Right lobe of liver (tissue), 6 donors: Measurements from ENCODE around the gene ALCAM. TPM values are rescaled to one million over a fixed set of nuclear protein-coding genes. Genes with fewer than 3 reads are reported as not detected.
"Not testable (repeated sequence)": the region's sequence is repeated elsewhere in the genome, so short reads cannot be mapped to it uniquely, and the experiment has no call there.

Source experiments
- ATAC-seq, 4 donors: fragments of 200-7000 bp; cut with Tn5 transposase; one replicate each; pipeline ENCODE4 v1.9.1; 2020; ENCODE audit warnings: mild to moderate bottlenecking in 4 of 4, moderate library complexity in 4 of 4
- DNase-seq, 3 donors: peaks; one replicate each; pipeline ENCODE4 v3.0.0-alpha.2; 2020
- H3K27ac ChIP-seq, 3 donors: fragments of 200-600 bp; one replicate each; pipeline ENCODE4 v1.8.0; 2022
- H3K27me3 ChIP-seq, 2 donors: fragments of 200-600 bp; one replicate each; pipeline ENCODE4 v1.8.0; 2022
- H3K36me3 ChIP-seq, 4 donors: fragments of 200-600 bp; sonication (generic) in 1 of 4; one replicate each; pipeline versions ENCODE4 v1.5.1 to v1.8.0; 2017 to 2022; ENCODE audit warnings: control low read depth in 1 of 4
- H3K4me1 ChIP-seq, 4 donors: fragments of 200-600 bp; sonication (generic) in 1 of 4; one replicate each; pipeline versions ENCODE4 v1.5.1 to v1.8.0; 2017 to 2022; ENCODE audit warnings: control low read depth in 1 of 4
- H3K4me3 ChIP-seq, 3 donors: fragments of 200-600 bp; one replicate each; pipeline ENCODE4 v1.8.0; 2022
- H3K9me3 ChIP-seq, 4 donors: fragments of 200-600 bp; sonication (generic) in 1 of 4; one replicate each; pipeline versions ENCODE4 v1.5.1 to v1.8.0; 2017 to 2022; ENCODE audit warnings: control low read depth in 1 of 4
- CTCF ChIP-seq, 4 donors: fragments of 200-600 bp in 3 of 4; fragments of 450-650 bp in 1 of 4; IDR thresholded peaks; one replicate each; pipeline versions ENCODE4 v1.5.1 to v1.8.0; 2016 to 2022; ENCODE audit warnings: antibody characterized with exemption in 4 of 4, mild to moderate bottlenecking in 2 of 4
- POLR2A ChIP-seq: fragments of 450-650 bp; IDR thresholded peaks from one replicate; pipeline ENCODE4 v1.6.1; 2017; ENCODE audit warnings: antibody characterized with exemption, mild to moderate bottlenecking
- WGBS: methylation state at CpG from one replicate; pipeline ENCODE4 v1.1.6; 2018; ENCODE audit warnings: low coverage, low lambda C conversion rate; ENCODE audit not compliant: insufficient coverage; ENCODE audit errors: missing lambda C conversion rate; 5-methylcytosine and 5-hydroxymethylcytosine counted together
- intact Hi-C, 2 donors: fragments of 100-400 bp; cut with DNase I; formaldehyde crosslinking; loops; one replicate each; pipeline versions ENCODE4 v1.11.2 to v1.14.1; 2022
- total RNA-seq, 6 experiments: library from RNA; depleted of rRNA in 2 of 6; stranded (reverse); fragments of >200 nt in 2 of 6; fragmentation: NEBNext Ultra II Directional in 3 of 6; extraction: Animal tissue kit (Norgen Biotek cat#: 25700) in 3 of 6; gene quantifications; one replicate each; pipeline versions ENCODE4 v1.1.0 to v1.2.4, GENCODE V29; 2016 to 2023
- donor health status: DM: no; HTN: yes; CAD: no.
- donor health status: DM: no; HTN: no; CAD: no.
- donor health status: DM: no; HTN: no; CAD: no.
- donor health status: DM: no; HTN: yes; CAD: no.
- donor health status: DM: no; HTN: yes; CAD: no.

ALCAM gene
- total RNA-seq, 6 experiments from 2014 or later: 21.9 to 43.4 (median 34.5) TPM

- no peaks in the 10 kb centered on the region for H3K27me3 ChIP-seq
- no peaks in the 10 kb centered on the region for H3K36me3 ChIP-seq
- ATAC-seq (no peak), DNase-seq (no peak)
- TF ChIP-seq CTCF (IDR thresholded peaks at IDR 0.05) (no peak), POLR2A (no peak)
- WGBS: 62% methylated on average over 5 of the region's 10 CpGs
- no peak overlapping the region for H3K27ac ChIP-seq
- intact Hi-C loops: no loop called here
- no peaks in the 10 kb centered on the region for H3K9me3 ChIP-seq
- H3K4me1 ChIP-seq: no peaks in the 10 kb centered on the region
- no peak overlapping the region for H3K4me3 ChIP-seq
Observed at GRCh38 chr3:105593315-105593714, 226.6 kb downstream of the ALCAM start.

GRCh38 chr3:105594219-105594618, 227.5 kb downstream of the ALCAM start:
- TF ChIP-seq POLR2A (no peak), CTCF (IDR thresholded peaks at IDR 0.05) (no peak)
- WGBS: 81% methylated on average over 1 of the region's 1 CpG
- ATAC-seq (no peak), DNase-seq (no peak)
- no peaks in the 10 kb centered on the region for H3K4me1 ChIP-seq
- intact Hi-C loops: no loop called here
- no peak overlapping the region for H3K27ac ChIP-seq
- no peaks in the 10 kb centered on the region for H3K9me3 ChIP-seq
- H3K4me3 ChIP-seq: no peak overlapping the region
- H3K27me3 ChIP-seq: no peaks in the 10 kb centered on the region
- H3K36me3 ChIP-seq: no peaks in the 10 kb centered on the region

- WGBS: 38% methylated on average over 3 of the region's 3 CpGs
Observed at GRCh38 chr3:105598042-105598796, 231.5 kb downstream of the ALCAM start.

GRCh38 chr3:105599350-105599749, 232.6 kb downstream of the ALCAM start:
- Histone ChIP-seq H3K27me3 (no peaks in the 10 kb centered on the region), H3K4me1 (no peaks in the 10 kb centered on the region), H3K27ac (no peak overlapping the region), H3K4me3 (no peak overlapping the region), H3K36me3 (no peaks in the 10 kb centered on the region), H3K9me3 (no peaks in the 10 kb centered on the region)
- 63% methylated on average over 2 of the region's 2 CpGs for WGBS
- ATAC-seq: no peak
- no peak for DNase-seq
- TF ChIP-seq CTCF (IDR thresholded peaks at IDR 0.05): no peak
- no peak for TF ChIP-seq POLR2A
- intact Hi-C loops: no loop called here

More at GRCh38 chr3:105598042-105598796, 231.5 kb downstream of the ALCAM start:
- H3K27ac ChIP-seq: no peak overlapping the region
- DNase-seq (no peak), ATAC-seq (no peak)
- no peak overlapping the region for H3K4me3 ChIP-seq
- no peaks in the 10 kb centered on the region for H3K27me3 ChIP-seq
- no peaks in the 10 kb centered on the region for H3K9me3 ChIP-seq
- no peaks in the 10 kb centered on the region for H3K4me1 ChIP-seq
- H3K36me3 ChIP-seq: no peaks in the 10 kb centered on the region
- TF ChIP-seq POLR2A (no peak), CTCF (IDR thresholded peaks at IDR 0.05) (no peak)
- intact Hi-C loops: no loop called here

GRCh38 chr3:105601756-105602155, 235.0 kb downstream of the ALCAM start:
- H3K9me3 ChIP-seq, H3K27me3 ChIP-seq, H3K4me3 ChIP-seq, intact Hi-C loops, H3K36me3 ChIP-seq, ATAC-seq, H3K27ac ChIP-seq, DNase-seq, H3K4me1 ChIP-seq: not testable (repeated sequence)
- WGBS: 40% methylated on average over 1 of the region's 1 CpG

- intact Hi-C loops, DNase-seq, H3K36me3 ChIP-seq, H3K9me3 ChIP-seq, H3K4me1 ChIP-seq, H3K4me3 ChIP-seq, ATAC-seq, H3K27me3 ChIP-seq, H3K27ac ChIP-seq: not testable (repeated sequence)
- 57% methylated on average over 2 of the region's 3 CpGs for WGBS
Observed at GRCh38 chr3:105602286-105602685, 235.6 kb downstream of the ALCAM start.

- H3K27ac ChIP-seq, ATAC-seq, intact Hi-C loops, H3K9me3 ChIP-seq, H3K4me1 ChIP-seq, H3K36me3 ChIP-seq, H3K27me3 ChIP-seq, DNase-seq, H3K4me3 ChIP-seq: not testable (repeated sequence)
- 67% methylated on average over 1 of the region's 1 CpG for WGBS
Observed at GRCh38 chr3:105603516-105603915, 236.8 kb downstream of the ALCAM start.
